Activated naive CD4-positive, alpha-beta T cell treated with anti-CD3 and anti-CD28 coated beads for 36 hours (primary cell): Measurements from ENCODE around the gene CAPN14. TPM values are rescaled to one million over a fixed set of nuclear protein-coding genes. Genes with fewer than 3 reads are reported as not detected.

ENCODE experiments used
- CTCF ChIA-PET: fragments of 350-600 bp; sonication (Branson Sonifier 250); formaldehyde crosslinking; loops from one replicate; lab custom pipeline; 2021; ENCODE audit warnings: antibody characterized with exemption; lab: Charles Lee
- DNase-seq: peaks from one replicate; pipeline ENCODE4 v3.0.0-alpha.2; 2020
- H3K27ac Mint-ChIP-seq: one replicate; pipeline ENCODE4 v1.8.0; 2021; ENCODE audit warnings: mild to moderate bottlenecking, mixed read lengths
- H3K27me3 Mint-ChIP-seq: one replicate; pipeline ENCODE4 v1.8.0; 2021; ENCODE audit warnings: low read depth, mixed read lengths
- H3K36me3 Mint-ChIP-seq: one replicate; pipeline ENCODE4 v1.8.0; 2021; ENCODE audit warnings: low read depth, mixed read lengths
- H3K4me1 Mint-ChIP-seq: one replicate; pipeline ENCODE4 v1.8.0; 2021; ENCODE audit warnings: low read depth, mixed read lengths
- H3K4me3 Mint-ChIP-seq: one replicate; pipeline ENCODE4 v1.8.0; 2021; ENCODE audit warnings: mild to moderate bottlenecking, moderate library complexity, mixed read lengths
- H3K9me3 Mint-ChIP-seq: one replicate; pipeline ENCODE4 v1.8.0; 2021; ENCODE audit warnings: mixed read lengths
- intact Hi-C: fragments of 100-400 bp; cut with micrococcal nuclease; formaldehyde crosslinking; loops from one replicate; pipeline ENCODE4 v1.15.1; 2023
- total RNA-seq, 2 experiments: library from RNA; stranded (reverse); gene quantifications; one replicate each; pipeline ENCODE4 v1.2.3, GENCODE V29; 2021

Gene CAPN14
- total RNA-seq, 2 experiments from 2014 or later = 1.1 TPM

DNA sequence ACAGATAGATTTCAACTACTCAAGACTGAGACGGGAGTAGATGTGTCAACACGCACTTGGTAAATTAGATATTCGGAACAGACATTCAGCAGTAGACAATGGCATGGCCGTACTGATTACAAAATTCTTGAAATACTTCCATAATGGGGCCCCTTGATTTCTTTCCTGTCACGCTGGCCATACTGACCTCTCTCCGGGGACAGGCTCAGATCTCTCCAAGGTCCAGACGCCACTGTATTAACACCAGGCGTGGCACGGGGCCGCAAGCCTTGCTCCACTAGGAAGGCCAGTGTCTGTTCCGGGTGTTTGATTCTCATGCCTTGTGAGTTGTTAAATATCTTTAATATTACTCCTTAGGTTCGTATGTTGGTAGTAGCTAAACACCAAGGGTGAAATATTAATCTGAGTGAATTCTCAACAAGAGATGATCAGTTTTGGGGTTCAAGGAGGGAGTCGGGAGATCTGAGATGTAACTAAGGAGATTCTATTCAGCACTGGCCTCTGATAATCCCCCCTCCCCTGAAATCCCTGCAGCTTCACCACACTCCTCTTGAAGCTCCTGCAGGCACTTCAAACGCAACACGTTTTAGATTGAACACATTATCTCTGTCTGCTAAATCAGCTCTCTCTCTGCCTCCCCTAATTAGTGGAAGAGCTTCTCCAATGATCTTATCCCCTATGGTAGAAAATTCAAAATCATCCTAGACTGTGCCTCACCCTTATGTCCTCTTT, 14.4 kb upstream of the CAPN14 start:
- DNase-seq = no peak
- Mint-ChIP-seq H3K27me3 (peaks cover 2% of the 10 kb centered on the region), H3K27ac (no peak overlapping the region), H3K4me3 (no peak overlapping the region), H3K4me1 (peaks cover 14% of the 10 kb centered on the region), H3K36me3 (no peaks in the 10 kb centered on the region), H3K9me3 (no peaks in the 10 kb centered on the region)
- intact Hi-C loops = loop anchor here (2.0 to 5.0 kb wide), 2 partner anchors 93 to 1084 kb away; partner anchors contain the start of gene YPEL5
- CTCF ChIA-PET = no interaction called here

- no peaks in the 10 kb centered on the region for H3K36me3 Mint-ChIP-seq
- CTCF ChIA-PET = interaction anchor here (0.8 kb wide), 1 partner anchor 1937 kb away, joined by 4 read pairs; no protein-coding TSS in a partner anchor
- H3K9me3 Mint-ChIP-seq = no peaks in the 10 kb centered on the region
- peaks cover 14% of the 10 kb centered on the region for H3K4me1 Mint-ChIP-seq
- H3K27ac Mint-ChIP-seq = no peak overlapping the region
- H3K27me3 Mint-ChIP-seq = peaks cover 2% of the 10 kb centered on the region
- no peak overlapping the region for H3K4me3 Mint-ChIP-seq
- intact Hi-C loops = loop anchor here (5.0 kb wide), 1 partner anchor 1083 kb away; the partner anchor contains the start of gene YPEL5
- no peak for DNase-seq
Measured at GRCh38 chr2:31230751-31231150, 13.4 kb upstream of the CAPN14 start.

- no peak overlapping the region for H3K4me3 Mint-ChIP-seq
- no peaks in the 10 kb centered on the region for H3K36me3 Mint-ChIP-seq
- H3K4me1 Mint-ChIP-seq = peaks cover 6% of the 10 kb centered on the region
- CTCF ChIA-PET = no interaction called here
- intact Hi-C loops = no loop called here
- no peak for DNase-seq
- no peaks in the 10 kb centered on the region for H3K9me3 Mint-ChIP-seq
- no peak overlapping the region for H3K27ac Mint-ChIP-seq
- peaks cover 9% of the 10 kb centered on the region for H3K27me3 Mint-ChIP-seq
Measured at GRCh38 chr2:31228717-31229116, 11.4 kb upstream of the CAPN14 start.

- no peaks in the 10 kb centered on the region for H3K9me3 Mint-ChIP-seq
- H3K27me3 Mint-ChIP-seq = peaks cover 11% of the 10 kb centered on the region
- H3K4me3 Mint-ChIP-seq = no peak overlapping the region
- H3K36me3 Mint-ChIP-seq = no peaks in the 10 kb centered on the region
- no peak overlapping the region for H3K27ac Mint-ChIP-seq
- intact Hi-C loops = no loop called here
- no peaks in the 10 kb centered on the region for H3K4me1 Mint-ChIP-seq
- CTCF ChIA-PET = no interaction called here
- no peak for DNase-seq
Measured at GRCh38 chr2:31227711-31228125, 10.4 kb upstream of the CAPN14 start.

- H3K27me3 Mint-ChIP-seq = peaks cover 11% of the 10 kb centered on the region
- no peaks in the 10 kb centered on the region for H3K36me3 Mint-ChIP-seq
- H3K4me1 Mint-ChIP-seq = no peaks in the 10 kb centered on the region
- DNase-seq = no peak
- no peak overlapping the region for H3K27ac Mint-ChIP-seq
- H3K9me3 Mint-ChIP-seq = no peaks in the 10 kb centered on the region
- intact Hi-C loops = no loop called here
- CTCF ChIA-PET = no interaction called here
- no peak overlapping the region for H3K4me3 Mint-ChIP-seq
Measured at GRCh38 chr2:31227110-31227509, 9.8 kb upstream of the CAPN14 start.

- no peak overlapping the region for H3K27ac Mint-ChIP-seq
- H3K4me1 Mint-ChIP-seq = peaks cover 2% of the 10 kb centered on the region
- H3K36me3 Mint-ChIP-seq = no peaks in the 10 kb centered on the region
Measured at GRCh38 chr2:31226266-31226665, 9.0 kb upstream of the CAPN14 start.

DNA sequence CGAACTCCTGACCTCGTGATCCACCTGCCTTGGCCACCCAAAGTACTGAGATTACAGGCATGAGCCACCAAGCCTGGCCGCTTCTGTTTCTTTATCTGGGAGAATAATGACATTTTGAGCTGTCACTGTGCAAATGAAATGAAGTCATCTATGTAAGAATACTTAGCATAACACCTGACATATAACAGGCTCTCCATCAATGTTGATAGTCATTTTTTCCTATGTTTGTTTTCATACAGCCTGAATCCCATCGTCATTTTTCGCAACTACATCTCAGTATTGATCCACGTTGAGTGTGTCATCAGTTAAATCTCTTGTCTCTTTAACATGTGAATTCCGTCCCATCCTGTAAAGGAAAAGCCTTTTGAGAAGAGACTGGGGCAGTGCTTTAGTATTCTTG, 6.4 kb upstream of the CAPN14 start:
- CTCF ChIA-PET = no interaction called here
- DNase-seq = no peak
- Mint-ChIP-seq H3K27ac (no peak overlapping the region), H3K27me3 (peaks cover 18% of the 10 kb centered on the region), H3K4me3 (no peak overlapping the region), H3K4me1 (peaks cover 2% of the 10 kb centered on the region), H3K36me3 (no peaks in the 10 kb centered on the region), H3K9me3 (no peaks in the 10 kb centered on the region)
- intact Hi-C loops = no loop called here

More at GRCh38 chr2:31226266-31226665, 9.0 kb upstream of the CAPN14 start:
- no peak overlapping the region for H3K4me3 Mint-ChIP-seq
- no peaks in the 10 kb centered on the region for H3K9me3 Mint-ChIP-seq
- CTCF ChIA-PET = no interaction called here
- H3K27me3 Mint-ChIP-seq = peaks cover 13% of the 10 kb centered on the region
- no peak for DNase-seq
- intact Hi-C loops = no loop called here

DNA sequence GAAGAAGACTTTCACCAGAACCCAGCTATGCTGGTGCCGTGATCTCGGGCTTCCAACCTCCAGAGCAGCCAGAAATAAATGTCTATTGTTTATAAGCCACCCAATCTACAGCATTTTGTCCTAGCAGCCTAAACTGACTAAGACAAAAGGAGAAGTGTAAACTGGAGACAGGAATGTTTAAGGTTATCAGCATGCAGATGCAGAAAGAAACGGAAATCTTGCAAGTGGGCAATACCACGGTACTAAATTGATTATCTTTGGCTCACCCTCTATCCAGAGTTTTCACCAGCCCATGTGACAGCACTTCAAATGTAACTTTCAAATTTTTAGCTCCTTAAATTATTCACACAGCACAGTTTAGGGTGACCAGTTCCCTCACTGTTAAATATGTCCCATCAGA, 5.7 kb upstream of the CAPN14 start:
- Mint-ChIP-seq H3K27me3 (peaks cover 16% of the 10 kb centered on the region), H3K36me3 (no peaks in the 10 kb centered on the region), H3K4me1 (peaks cover 2% of the 10 kb centered on the region), H3K4me3 (no peak overlapping the region), H3K27ac (no peak overlapping the region), H3K9me3 (no peaks in the 10 kb centered on the region)
- no peak for DNase-seq
- intact Hi-C loops = no loop called here
- CTCF ChIA-PET = no interaction called here

- H3K4me1 Mint-ChIP-seq = peaks cover 7% of the 10 kb centered on the region
- no peak overlapping the region for H3K4me3 Mint-ChIP-seq
- CTCF ChIA-PET = no interaction called here
- no peaks in the 10 kb centered on the region for H3K36me3 Mint-ChIP-seq
- H3K9me3 Mint-ChIP-seq = no peaks in the 10 kb centered on the region
- H3K27me3 Mint-ChIP-seq = peaks cover 16% of the 10 kb centered on the region
- H3K27ac Mint-ChIP-seq = no peak overlapping the region
- DNase-seq = no peak
- intact Hi-C loops = no loop called here
Measured at GRCh38 chr2:31222071-31222470, 4.8 kb upstream of the CAPN14 start.

DNA sequence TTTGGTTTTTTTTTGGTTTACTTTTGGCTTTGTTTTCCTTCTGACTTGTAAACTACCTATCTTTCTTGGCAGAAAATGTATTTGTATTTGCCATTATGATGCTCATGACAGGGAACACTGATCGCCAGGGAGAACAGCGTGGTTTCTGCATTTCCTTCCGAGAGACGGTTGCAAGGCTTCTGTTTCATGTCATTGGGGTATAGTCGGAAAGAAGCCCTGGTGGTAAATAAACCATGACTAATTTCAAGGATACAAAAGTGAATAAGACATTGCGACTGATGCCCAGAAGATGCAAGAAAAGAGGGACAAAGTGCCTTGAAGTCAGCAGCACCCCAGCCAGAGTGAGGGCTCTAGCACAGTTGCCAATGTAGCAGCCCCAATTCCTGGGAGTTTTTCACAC, 4.2 kb upstream of the CAPN14 start:
- Mint-ChIP-seq H3K27ac (no peak overlapping the region), H3K4me3 (no peak overlapping the region), H3K27me3 (peaks cover 16% of the 10 kb centered on the region), H3K9me3 (no peaks in the 10 kb centered on the region), H3K36me3 (no peaks in the 10 kb centered on the region), H3K4me1 (peaks cover 7% of the 10 kb centered on the region)
- DNase-seq = no peak
- CTCF ChIA-PET = no interaction called here
- intact Hi-C loops = no loop called here

GRCh38 chr2:31219131-31219969, 2.0 kb upstream of the CAPN14 start:
- H3K4me3 Mint-ChIP-seq = no peak overlapping the region

DNA sequence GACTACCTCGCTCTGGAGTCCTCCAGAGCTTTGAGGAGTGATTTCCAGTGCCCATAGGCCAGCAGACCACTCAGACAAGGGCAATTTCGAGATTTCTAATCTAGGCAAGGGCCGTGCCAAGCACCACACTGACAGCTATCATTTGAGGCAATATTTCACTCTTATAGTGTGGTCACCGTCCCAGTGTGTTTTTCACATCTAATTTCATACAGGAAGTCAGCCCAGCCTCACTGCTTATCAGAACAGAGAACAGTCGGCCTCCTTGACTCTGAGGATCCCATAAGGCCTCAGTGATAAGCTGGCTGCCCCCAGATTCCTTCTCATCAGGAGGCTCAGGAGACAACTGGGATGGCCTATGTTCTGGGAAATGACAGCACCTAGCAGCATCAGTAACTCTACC, 581 bp downstream of the CAPN14 start:
- Mint-ChIP-seq H3K4me3 (no peak overlapping the region), H3K27ac (no peak overlapping the region), H3K27me3 (peaks cover 7% of the 10 kb centered on the region), H3K36me3 (no peaks in the 10 kb centered on the region), H3K9me3 (no peaks in the 10 kb centered on the region), H3K4me1 (peaks cover 17% of the 10 kb centered on the region)
- CTCF ChIA-PET = no interaction called here
- DNase-seq = no peak
- intact Hi-C loops = loop anchor here (1.0 kb wide), 1 partner anchor 108 kb away; no protein-coding TSS in a partner anchor

More at GRCh38 chr2:31219131-31219969, 2.0 kb upstream of the CAPN14 start:
- H3K36me3 Mint-ChIP-seq = no peaks in the 10 kb centered on the region
- intact Hi-C loops = no loop called here
- peaks cover 14% of the 10 kb centered on the region for H3K4me1 Mint-ChIP-seq
- CTCF ChIA-PET = no interaction called here
- no peak for DNase-seq
- peaks cover 14% of the 10 kb centered on the region for H3K27me3 Mint-ChIP-seq
- H3K9me3 Mint-ChIP-seq = no peaks in the 10 kb centered on the region
- no peak overlapping the region for H3K27ac Mint-ChIP-seq
